Calu3 (cell line): ENCODE measurements around the gene LRRK1. TPM values are rescaled to one million over a fixed set of nuclear protein-coding genes. Genes with fewer than 3 reads are reported as not detected.

ENCODE experiments used
- BruUV-seq: library from RNA; stranded (reverse); fragments of 400-500 nt; replicated peaks from 2 replicates; lab custom pipeline; 2021; lab: Mats Ljungman, UMichigan
- CTCF ChIA-PET: fragments of 300-600 bp; sonication (Branson Sonifier 250); formaldehyde crosslinking; loops from one replicate; lab custom pipeline; 2022; ENCODE audit warnings: antibody characterized with exemption; lab: Charles Lee
- DNase-seq: peaks from one replicate; pipeline ENCODE4 v3.0.0; 2022
- H3K27ac Mint-ChIP-seq: one replicate; pipeline ENCODE4 v1.8.0; 2022; ENCODE audit warnings: mixed read lengths; ENCODE audit not compliant: unreplicated experiment
- H3K27me3 Mint-ChIP-seq: one replicate; pipeline ENCODE4 v1.8.0; 2022; ENCODE audit warnings: mixed read lengths; ENCODE audit not compliant: unreplicated experiment
- H3K36me3 Mint-ChIP-seq: one replicate; pipeline ENCODE4 v1.8.0; 2022; ENCODE audit warnings: mild to moderate bottlenecking, moderate library complexity, mixed read lengths; ENCODE audit not compliant: insufficient read depth, unreplicated experiment
- H3K4me1 Mint-ChIP-seq: one replicate; pipeline ENCODE4 v1.8.0; 2022; ENCODE audit warnings: mild to moderate bottlenecking, low read depth, mixed read lengths; ENCODE audit not compliant: unreplicated experiment
- H3K4me3 Mint-ChIP-seq: one replicate; pipeline ENCODE4 v1.8.0; 2022; ENCODE audit warnings: mild to moderate bottlenecking, low read depth, moderate library complexity, mixed read lengths; ENCODE audit not compliant: unreplicated experiment
- H3K9me3 Mint-ChIP-seq: one replicate; pipeline ENCODE4 v1.8.0; 2022; ENCODE audit warnings: low read depth, mixed read lengths; ENCODE audit not compliant: unreplicated experiment
- intact Hi-C: fragments of 100-400 bp; cut with micrococcal nuclease; formaldehyde crosslinking; loops from one replicate; pipeline ENCODE4 v1.10.0; 2022; ENCODE audit not compliant: unreplicated experiment
- total RNA-seq: library from RNA; stranded (reverse); gene quantifications from 2 replicates; pipeline ENCODE4 v1.2.3, GENCODE V29; 2022
- TF ChIP-seq, protein P1 (sequence below): fragments of 200-600 bp; IDR thresholded peaks from one replicate; pipeline ENCODE4 v1.8.0; 2022; ENCODE audit warnings: antibody characterized with exemption; ENCODE audit not compliant: unreplicated experiment

Gene LRRK1
- total RNA-seq, 1 experiment from 2014 or later = 21.3 TPM

DNA sequence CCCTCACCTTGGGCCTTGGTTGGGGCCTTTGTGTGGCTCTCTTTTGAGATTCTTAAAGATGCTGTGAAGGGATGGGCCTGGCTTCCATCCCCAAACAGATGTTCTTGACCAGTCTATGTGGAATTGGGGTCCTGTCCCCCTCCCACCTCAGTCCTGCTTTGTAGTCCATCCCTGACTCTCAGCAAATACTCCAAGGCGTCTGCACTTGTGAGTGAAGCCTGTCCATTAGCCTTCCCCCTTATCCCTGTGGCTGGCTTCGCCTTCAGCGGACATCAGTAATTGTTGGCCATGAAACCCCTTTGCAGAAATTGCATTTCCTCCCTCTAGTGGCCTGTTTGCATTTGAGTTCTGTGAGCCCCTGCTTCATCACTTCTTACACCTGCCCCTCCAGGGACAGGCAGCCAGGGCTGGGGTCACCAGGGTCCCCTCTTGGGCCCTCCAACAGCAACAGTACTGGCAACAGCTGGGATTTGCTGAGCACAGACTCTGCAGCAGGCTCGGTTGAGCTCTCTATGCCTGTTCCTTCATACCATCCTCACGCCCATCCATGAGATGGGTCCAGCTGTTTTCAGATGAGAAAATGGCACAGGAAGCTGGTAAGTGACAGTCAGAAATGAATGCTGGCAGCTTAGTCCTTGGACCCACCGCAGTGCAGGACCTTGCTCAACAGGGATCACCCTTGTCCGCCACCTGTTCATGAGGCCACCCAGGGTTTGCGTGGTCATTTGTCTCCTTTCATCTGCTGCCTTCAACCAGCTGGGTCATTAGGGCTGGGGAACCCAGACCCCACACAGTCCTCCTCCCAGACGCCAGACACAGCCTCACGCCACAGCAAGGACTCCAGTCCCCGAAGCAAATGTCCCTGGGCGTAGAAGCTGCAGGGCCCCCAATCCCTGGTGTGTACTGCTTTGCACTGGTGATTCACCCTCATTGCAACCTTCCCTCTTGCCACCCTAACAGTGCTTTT, 8.9 kb upstream of the LRRK1 start:
- H3K27ac Mint-ChIP-seq = peak overlapping the region; percentile 34
- H3K9me3 Mint-ChIP-seq = no peaks in the 10 kb centered on the region
- no peak overlapping the region for H3K4me3 Mint-ChIP-seq
- intact Hi-C loops = no loop called here
- H3K27me3 Mint-ChIP-seq = no peaks in the 10 kb centered on the region
- H3K4me1 Mint-ChIP-seq = peaks cover 26% of the 10 kb centered on the region
- CTCF ChIA-PET = no interaction called here
- no peak for DNase-seq
- no TSS peak for BruUV-seq
- peaks cover 97% of the 10 kb centered on the region for H3K36me3 Mint-ChIP-seq
- TF ChIP-seq, protein P1, sequence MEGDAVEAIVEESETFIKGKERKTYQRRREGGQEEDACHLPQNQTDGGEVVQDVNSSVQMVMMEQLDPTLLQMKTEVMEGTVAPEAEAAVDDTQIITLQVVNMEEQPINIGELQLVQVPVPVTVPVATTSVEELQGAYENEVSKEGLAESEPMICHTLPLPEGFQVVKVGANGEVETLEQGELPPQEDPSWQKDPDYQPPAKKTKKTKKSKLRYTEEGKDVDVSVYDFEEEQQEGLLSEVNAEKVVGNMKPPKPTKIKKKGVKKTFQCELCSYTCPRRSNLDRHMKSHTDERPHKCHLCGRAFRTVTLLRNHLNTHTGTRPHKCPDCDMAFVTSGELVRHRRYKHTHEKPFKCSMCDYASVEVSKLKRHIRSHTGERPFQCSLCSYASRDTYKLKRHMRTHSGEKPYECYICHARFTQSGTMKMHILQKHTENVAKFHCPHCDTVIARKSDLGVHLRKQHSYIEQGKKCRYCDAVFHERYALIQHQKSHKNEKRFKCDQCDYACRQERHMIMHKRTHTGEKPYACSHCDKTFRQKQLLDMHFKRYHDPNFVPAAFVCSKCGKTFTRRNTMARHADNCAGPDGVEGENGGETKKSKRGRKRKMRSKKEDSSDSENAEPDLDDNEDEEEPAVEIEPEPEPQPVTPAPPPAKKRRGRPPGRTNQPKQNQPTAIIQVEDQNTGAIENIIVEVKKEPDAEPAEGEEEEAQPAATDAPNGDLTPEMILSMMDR = no peak

DNA sequence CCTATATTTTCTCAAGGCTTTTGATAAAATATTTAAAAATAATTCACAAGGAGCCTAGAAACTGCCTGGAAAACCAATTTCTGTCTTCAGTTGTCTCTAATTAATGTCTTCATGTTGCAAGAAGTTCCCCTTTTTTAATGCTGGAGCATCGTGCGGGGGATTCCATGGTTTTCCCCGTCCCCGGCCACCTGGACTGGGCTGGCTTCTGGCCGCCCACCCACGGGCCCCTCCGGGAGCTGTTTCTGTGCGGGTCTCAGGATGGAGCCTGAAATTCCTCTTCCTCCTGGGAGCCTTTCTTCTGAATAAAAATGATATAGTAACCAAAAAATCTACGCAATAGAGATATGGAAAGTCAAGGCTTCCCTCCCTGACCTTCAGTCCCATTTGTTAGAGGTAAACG, 8.1 kb upstream of the LRRK1 start:
- no TSS peak for BruUV-seq

DNA sequence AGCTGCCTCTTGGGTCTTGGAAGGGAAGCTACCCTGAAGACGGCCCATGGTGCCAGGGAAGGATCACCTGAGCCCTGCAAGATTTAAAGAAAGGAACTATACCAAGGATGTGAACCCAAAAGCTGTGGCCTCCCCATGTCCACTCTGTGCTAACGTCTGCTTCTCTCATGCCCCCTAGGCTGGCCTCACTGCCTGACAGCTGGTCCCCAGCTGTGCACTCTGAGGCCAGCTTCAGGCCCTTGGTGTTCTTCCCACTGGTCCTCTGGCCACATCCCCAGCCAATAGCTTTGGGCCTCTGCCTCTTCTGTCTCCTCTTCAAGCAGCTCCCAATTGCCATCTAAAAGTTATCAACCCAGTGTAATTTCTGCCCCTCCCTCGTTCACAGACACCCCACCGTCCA, 5.2 kb upstream of the LRRK1 start:
- TF ChIP-seq, protein P1 = no peak
- no TSS peak for BruUV-seq
- CTCF ChIA-PET = interaction anchor here (1.0 kb wide), 1 partner anchor 94 kb away, joined by 5 read pairs; no protein-coding TSS in a partner anchor

More for the DNA sequence above, 8.1 kb upstream of the LRRK1 start:
- DNase-seq = no peak
- TF ChIP-seq, protein P1 = no peak
- Mint-ChIP-seq H3K9me3 (no peaks in the 10 kb centered on the region), H3K4me3 (no peak overlapping the region), H3K36me3 (peaks cover 97% of the 10 kb centered on the region), H3K27ac (peak overlapping the region; percentile 74), H3K4me1 (peaks cover 26% of the 10 kb centered on the region), H3K27me3 (no peaks in the 10 kb centered on the region)
- intact Hi-C loops = no loop called here
- CTCF ChIA-PET = no interaction called here

DNA sequence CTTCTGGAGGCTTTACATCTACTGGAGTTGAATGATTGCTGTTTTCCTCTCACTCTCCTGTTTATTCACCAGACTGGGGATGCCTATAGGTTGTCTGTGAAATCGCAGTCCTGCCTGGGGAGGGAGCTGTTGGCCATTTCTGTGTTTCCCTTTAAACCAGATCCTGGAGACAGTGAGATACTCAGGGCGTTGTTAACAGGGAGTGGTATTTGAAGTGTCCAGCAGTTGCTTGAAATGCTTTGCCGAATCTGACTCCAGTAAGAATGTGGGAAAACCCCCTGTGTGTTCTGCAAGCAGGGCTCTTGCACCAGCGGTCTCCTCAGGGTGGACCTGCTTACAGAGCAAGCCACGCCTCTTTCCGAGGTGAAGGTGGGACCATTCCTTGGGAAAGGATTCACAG, 4.3 kb upstream of the LRRK1 start:
- intact Hi-C loops = no loop called here
- CTCF ChIA-PET = no interaction called here

More for the DNA sequence above, 5.2 kb upstream of the LRRK1 start:
- Mint-ChIP-seq H3K36me3 (peaks cover 96% of the 10 kb centered on the region), H3K4me3 (peak overlapping the region; percentile 38), H3K9me3 (no peaks in the 10 kb centered on the region), H3K4me1 (peaks cover 36% of the 10 kb centered on the region), H3K27ac (peak overlapping the region; percentile 90), H3K27me3 (no peaks in the 10 kb centered on the region)
- DNase-seq = no peak
- intact Hi-C loops = no loop called here

More for the DNA sequence above, 4.3 kb upstream of the LRRK1 start:
- H3K36me3 Mint-ChIP-seq = peaks cover 93% of the 10 kb centered on the region
- DNase-seq = no peak
- no peaks in the 10 kb centered on the region for H3K27me3 Mint-ChIP-seq
- no TSS peak for BruUV-seq
- peaks cover 32% of the 10 kb centered on the region for H3K4me1 Mint-ChIP-seq
- TF ChIP-seq, protein P1 = no peak
- no peak overlapping the region for H3K4me3 Mint-ChIP-seq
- H3K9me3 Mint-ChIP-seq = no peaks in the 10 kb centered on the region
- peak overlapping the region; percentile 90 for H3K27ac Mint-ChIP-seq
